ENCODE data around the gene TBC1D22A. TPM values are rescaled to one million over a fixed set of nuclear protein-coding genes. Genes with fewer than 3 reads are reported as not detected.

Gene TBC1D22A
- total and polyA plus RNA-seq, 9 of the 15 experiments (the other 6 are each of a cell fraction or from before 2014, with no cell fraction given), result 0.20 to 11.5 (median 5.2) TPM

DNA sequence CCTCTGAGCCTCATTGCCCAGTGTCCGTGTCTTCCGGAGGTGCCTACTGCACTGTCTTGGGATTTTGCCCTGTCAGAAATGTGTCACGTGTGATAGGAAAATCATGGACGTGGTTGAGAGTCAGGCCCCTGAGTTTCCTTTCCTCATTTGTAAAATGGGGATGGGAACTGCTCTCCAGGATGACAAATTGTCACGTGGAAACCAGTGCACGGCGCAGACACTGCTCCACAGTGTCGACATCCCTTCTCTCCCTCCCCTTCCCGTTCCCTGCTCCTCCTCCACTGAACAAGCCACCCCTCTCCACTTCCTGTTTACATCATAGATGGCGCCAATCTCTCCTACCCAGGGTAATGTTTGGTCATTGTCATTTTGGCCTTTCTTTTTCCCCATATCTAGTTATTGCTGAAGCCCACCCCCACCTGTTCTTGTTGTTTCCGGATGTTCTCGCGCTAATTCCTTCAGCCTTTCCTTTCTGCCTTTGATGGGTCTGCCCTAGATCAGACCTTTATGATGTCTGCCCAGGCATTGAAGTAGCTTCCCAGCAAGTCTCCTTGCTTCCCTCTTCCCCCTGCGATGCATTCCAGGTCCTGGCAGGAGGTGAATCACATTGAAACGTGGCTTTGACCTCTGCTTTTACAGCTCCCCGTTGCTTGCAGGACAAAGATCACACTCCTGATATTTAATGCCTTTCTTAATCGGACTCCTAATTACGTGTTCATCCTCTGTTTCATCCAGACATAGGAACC lies 91.8 kb downstream of the TBC1D22A start:
- Histone ChIP-seq H3K9me3 (replicated peaks; ENCODE audit: control insufficient read depth, insufficient read depth, low read depth, low read length) (no peaks in the 10 kb centered on the region), H3K4me3 (no peak overlapping the region), H3K79me2 (ENCODE audit: control insufficient read depth, insufficient read depth, low read length) (no peaks in the 10 kb centered on the region), H3K27me3 (ENCODE audit: control insufficient read depth in 2 of 2, insufficient read depth in 2 of 2, low read length in 2 of 2) (no peaks in the 10 kb centered on the region), H3K9me1 (ENCODE audit: control insufficient read depth, insufficient read depth, low read length) (no peaks in the 10 kb centered on the region), H4K20me1 (replicated peaks; ENCODE audit: control insufficient read depth, insufficient read depth, low read length) (no peaks in the 10 kb centered on the region), H3K9ac (ENCODE audit: insufficient read depth in 1 of 2, low read depth in 2 of 2, low read length in 2 of 2) (no peak overlapping the region), H3K4me2 (ENCODE audit: insufficient read depth, low read length) (peak overlapping the region; percentile 24; the same call in 1 of the 2 replicates), H3K36me3 (ENCODE audit: control insufficient read depth, insufficient read depth, low read length) (no peaks in the 10 kb centered on the region), H3K27ac (ENCODE audit: extremely low read depth, low read depth, low read length) (peak overlapping the region; percentile 26; the same call in 1 of the 3 replicates), H2AFZ (ENCODE audit: low read depth, low read length) (peak overlapping the region; percentile 40; the same call in 1 of the 2 replicates), H3K4me1 (replicated peaks in 1 of 2; ENCODE audit: control insufficient read depth in 2 of 2, insufficient read depth in 2 of 2, low read length in 2 of 2) (peaks cover 0 to 6% of the 10 kb centered on the region in 2 experiments; a peak in 3 of 5 replicates)
- in situ Hi-C loops (cut with MboI) (no loop called here), intact Hi-C loops (cut with micrococcal nuclease) (no loop called here)
- CTCF ChIA-PET (ENCODE audit: low intra/inter-chr PET ratio), result no interaction called here
- no TSS peak for BruUV-seq (replicated peaks)
- ATAC-seq (peak; percentile 90), FAIRE-seq (no peak), DNase-seq (ENCODE audit: extremely low read depth in 1 of 4, low spot score in 3 of 4) (peak; percentile 17 to 49 (median 41))
- POLR2A ChIA-PET, result no interaction called here
- WGBS (ENCODE audit: insufficient coverage, low coverage, missing lambda C conversion rate), result 72% methylated on average over 13 of the region's 18 CpGs
- TF ChIP-seq ZBTB40 (IDR thresholded peaks at IDR 0.05) (0 out of 2 replicates have a peak, but pooled peaks have one; percentile 47), ZBTB40 (CRISPR knock-in tag; IDR thresholded peaks at IDR 0.05) (no peak), NRF1 (conservative IDR thresholded peaks at IDR 0.05 in 1 of 2, IDR thresholded peaks at IDR 0.05 in 1 of 2) (peak; percentile 25 to 43; a peak in 2 of 4 replicates), ZNF124 (CRISPR knock-in tag; IDR thresholded peaks at IDR 0.05) (no peak), BHLHE40 (IDR thresholded peaks at IDR 0.05; ENCODE audit: low read length) (peak; percentile 49; the same call in 1 of the 2 replicates), CEBPG (CRISPR knock-in tag; IDR thresholded peaks at IDR 0.05) (peak; percentile 11; the same call in 1 of the 2 replicates), CEBPG (tag; conservative IDR thresholded peaks at IDR 0.05 in 1 of 2, IDR thresholded peaks at IDR 0.05 in 1 of 2) (0 out of 4 replicates have a peak, but pooled peaks of 1 of the 2 experiments have one; percentile 41), CXXC5 (CRISPR knock-in tag; IDR thresholded peaks at IDR 0.05) (0 out of 2 replicates have a peak, but pooled peaks have one; percentile 19), MCM5 (IDR thresholded peaks at IDR 0.05; ENCODE audit: low read depth) (no peak), ZNF584 (CRISPR knock-in tag; IDR thresholded peaks at IDR 0.05; ENCODE audit: low read depth) (0 out of 2 replicates have a peak, but pooled peaks have one; percentile 55), GABPB1 (CRISPR knock-in tag; IDR thresholded peaks at IDR 0.05) (peak; percentile 52), FOXK2 (conservative IDR thresholded peaks at IDR 0.05 in 1 of 2, IDR thresholded peaks at IDR 0.05 in 1 of 2; ENCODE audit: low read depth in 2 of 2) (peak; percentile 95 to 97)

Data from K562 (cell line).